Stimulated activated CD4-positive, alpha-beta T cell treated with anti-CD3 and anti-CD28 coated beads, Interleukin-1b, Interleukin-23, amount 100 ng/mL, for 24 hours (primary cell): ENCODE data around the gene FNDC5.

Experiments
- DNase-seq, 4 experiments: peaks; one replicate each; pipeline ENCODE4 v3.0.0-alpha.2; 2020; ENCODE audit warnings: low read depth in 4 of 4, low spot score in 1 of 4

The FNDC5 gene

DNA sequence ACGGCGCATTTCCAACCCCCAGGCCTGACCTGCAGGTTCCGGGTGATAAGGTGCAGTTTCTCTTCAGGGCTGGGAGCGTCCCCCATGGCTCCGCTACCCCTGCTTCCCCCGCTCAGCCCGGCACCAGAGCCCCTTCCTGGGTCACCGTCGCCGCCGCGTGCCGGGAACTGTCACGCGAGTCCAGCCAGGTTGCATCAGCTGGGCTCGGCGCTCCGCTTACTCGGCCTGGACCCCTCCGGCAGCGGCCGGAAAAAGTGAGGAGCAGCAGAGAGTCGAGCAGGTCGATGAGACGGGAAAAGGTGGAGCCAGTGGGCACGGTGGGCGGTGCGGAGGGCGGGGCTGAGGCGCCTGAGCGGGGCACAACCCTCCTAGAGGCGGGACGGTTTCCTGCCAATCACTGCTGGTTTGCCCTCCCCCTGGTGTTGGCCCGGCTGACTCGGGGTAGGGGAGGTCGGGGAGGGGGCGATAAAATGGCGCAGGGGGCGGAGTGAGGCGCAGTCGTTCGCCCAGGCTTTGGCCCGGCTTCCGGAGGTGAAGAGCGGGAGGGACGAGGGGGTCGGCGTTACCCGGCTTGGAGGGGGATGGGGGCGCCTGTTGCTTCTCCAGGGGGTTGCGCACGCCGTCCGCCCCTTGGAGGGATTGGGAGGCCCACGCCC, 53.4 kb downstream of the FNDC5 start, which contains the start of the genes S100PBP and YARS1:
Gene S100PBP (plus strand): TSS at position 495 of the 656 bp plus-strand sequence. CDS start 8,447 bp downstream, outside the sequence.
Gene YARS1 (minus strand): TSS at position 200 of the 656 bp plus-strand sequence. CDS start 114 bp downstream, at position 86.
- peak; percentile 99 to 100 (median 100) for DNase-seq

DNA sequence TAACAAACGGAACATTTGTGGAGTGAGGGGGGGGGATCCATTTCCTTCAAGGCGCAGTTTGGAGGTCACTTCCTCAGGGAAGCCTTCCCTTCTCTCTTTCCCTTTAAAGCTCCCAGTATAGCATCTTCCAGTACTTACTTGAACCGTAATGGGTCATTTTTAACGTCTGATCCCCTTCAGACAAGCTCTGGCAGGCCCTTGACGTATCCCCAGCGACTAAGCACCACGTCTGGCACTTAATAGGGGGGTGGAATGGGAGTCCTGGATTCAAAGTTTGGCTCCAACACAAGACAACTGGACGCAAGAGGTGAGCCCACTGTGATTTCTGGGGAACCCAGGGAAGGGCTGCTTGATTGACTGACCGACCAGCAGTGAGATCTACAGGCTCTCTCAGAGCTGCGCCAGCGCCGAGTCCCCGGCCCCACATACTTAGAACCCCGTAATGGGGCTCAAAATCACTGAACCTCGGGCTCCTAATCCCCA, 54.0 kb downstream of the FNDC5 start:
- no peak for DNase-seq

DNA sequence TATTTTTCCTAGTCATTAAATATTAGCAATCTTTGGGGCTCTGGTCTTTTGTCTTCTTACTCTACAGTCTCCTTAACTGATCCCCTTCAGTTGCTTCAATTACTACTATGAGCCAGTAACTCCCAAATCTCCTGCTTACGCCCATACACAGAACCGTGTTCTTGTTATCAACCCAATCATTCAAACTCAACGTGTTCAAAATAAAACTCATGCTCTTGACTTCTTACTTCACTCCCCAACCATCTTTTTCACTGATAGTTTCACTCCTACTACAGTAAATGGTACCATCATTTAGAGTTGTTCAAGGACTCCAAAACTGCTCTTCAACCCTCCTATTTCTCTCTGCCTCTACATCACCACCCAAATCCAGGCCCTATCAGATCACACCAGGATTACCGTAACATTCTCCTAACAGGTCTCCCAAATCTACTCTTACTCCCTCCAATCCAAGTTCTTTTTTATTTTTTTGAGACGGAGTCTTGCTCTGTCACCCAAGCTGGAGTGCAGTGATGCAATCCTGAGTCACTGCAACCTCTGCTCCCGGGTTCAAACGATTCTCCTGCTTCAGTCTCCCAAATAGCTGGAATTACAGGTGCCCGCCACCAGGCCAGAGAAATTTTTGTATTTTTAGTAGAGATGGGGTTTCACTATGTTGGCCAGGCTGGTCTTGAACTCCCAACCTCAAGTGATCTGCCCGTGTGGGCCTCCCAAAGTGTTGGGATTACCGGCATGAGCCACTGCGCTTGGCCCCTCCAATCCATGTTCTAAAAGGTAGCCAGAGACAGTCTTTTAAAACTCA, 56.6 kb downstream of the FNDC5 start:
- no peak for DNase-seq
